ENCODE results near the gene PDE4D.

Gene PDE4D

DNA sequence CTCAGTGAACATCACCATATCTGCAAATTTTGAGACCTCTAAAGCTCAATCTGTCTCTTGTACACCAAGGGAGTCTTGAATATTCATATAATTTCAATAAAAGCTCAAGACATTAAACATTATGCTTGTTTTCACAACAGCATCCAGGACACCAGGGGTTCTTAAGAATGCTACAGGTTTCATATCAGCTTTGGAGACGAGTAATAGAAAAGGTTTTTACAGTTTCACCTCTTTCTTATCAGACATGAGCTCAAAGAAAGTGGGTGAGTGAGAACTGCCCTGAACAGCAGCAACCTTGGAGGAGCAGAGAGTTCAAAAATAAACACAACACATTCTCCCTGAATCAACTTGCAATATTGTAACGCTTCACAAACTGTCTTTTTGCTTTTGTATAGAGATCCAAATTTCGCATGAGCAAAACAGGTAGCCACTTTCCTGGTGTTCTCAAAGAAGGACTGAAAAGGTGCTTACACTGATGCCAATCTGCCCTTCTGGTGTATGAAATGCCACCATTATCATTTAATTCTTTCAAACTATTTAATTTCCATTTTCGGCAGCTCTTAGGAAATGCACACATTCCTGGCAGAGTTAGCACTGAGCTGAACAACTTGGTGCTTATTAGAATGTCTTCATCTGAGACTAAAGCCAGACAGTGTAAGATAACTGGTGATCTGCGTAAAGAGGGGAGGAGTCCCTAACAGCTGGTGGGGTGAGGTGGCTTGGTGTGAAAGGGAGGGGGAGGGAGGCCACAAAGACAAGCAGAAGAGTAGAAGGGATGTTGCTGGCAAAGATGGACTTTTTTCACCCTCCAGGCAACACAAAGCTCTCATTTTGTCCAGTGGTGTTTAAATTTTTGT lies 535.3 kb downstream of the PDE4D start:
- H3K27ac ChIP-seq (replicated peaks), result no peak overlapping the region

GRCh38 chr5:59357381-59357977 lies 536.0 kb downstream of the PDE4D start:
- no peaks in the 10 kb centered on the region for H3K27me3 ChIP-seq (ENCODE audit: insufficient read depth, poor library complexity, severe bottlenecking)
- H3K4me3 ChIP-seq (replicated peaks; ENCODE audit: insufficient read depth, low read length), result no peak overlapping the region
- peak overlapping the region; percentile 55 for H3K27ac ChIP-seq (replicated peaks)
- no peak for TF ChIP-seq POLR2AphosphoS5 (IDR thresholded peaks at IDR 0.05; ENCODE audit: low read depth)
- TF ChIP-seq, protein P1, sequence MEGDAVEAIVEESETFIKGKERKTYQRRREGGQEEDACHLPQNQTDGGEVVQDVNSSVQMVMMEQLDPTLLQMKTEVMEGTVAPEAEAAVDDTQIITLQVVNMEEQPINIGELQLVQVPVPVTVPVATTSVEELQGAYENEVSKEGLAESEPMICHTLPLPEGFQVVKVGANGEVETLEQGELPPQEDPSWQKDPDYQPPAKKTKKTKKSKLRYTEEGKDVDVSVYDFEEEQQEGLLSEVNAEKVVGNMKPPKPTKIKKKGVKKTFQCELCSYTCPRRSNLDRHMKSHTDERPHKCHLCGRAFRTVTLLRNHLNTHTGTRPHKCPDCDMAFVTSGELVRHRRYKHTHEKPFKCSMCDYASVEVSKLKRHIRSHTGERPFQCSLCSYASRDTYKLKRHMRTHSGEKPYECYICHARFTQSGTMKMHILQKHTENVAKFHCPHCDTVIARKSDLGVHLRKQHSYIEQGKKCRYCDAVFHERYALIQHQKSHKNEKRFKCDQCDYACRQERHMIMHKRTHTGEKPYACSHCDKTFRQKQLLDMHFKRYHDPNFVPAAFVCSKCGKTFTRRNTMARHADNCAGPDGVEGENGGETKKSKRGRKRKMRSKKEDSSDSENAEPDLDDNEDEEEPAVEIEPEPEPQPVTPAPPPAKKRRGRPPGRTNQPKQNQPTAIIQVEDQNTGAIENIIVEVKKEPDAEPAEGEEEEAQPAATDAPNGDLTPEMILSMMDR (IDR thresholded peaks at IDR 0.05; ENCODE audit: insufficient read depth, low read length), result no peak
- TF ChIP-seq, protein P2, sequence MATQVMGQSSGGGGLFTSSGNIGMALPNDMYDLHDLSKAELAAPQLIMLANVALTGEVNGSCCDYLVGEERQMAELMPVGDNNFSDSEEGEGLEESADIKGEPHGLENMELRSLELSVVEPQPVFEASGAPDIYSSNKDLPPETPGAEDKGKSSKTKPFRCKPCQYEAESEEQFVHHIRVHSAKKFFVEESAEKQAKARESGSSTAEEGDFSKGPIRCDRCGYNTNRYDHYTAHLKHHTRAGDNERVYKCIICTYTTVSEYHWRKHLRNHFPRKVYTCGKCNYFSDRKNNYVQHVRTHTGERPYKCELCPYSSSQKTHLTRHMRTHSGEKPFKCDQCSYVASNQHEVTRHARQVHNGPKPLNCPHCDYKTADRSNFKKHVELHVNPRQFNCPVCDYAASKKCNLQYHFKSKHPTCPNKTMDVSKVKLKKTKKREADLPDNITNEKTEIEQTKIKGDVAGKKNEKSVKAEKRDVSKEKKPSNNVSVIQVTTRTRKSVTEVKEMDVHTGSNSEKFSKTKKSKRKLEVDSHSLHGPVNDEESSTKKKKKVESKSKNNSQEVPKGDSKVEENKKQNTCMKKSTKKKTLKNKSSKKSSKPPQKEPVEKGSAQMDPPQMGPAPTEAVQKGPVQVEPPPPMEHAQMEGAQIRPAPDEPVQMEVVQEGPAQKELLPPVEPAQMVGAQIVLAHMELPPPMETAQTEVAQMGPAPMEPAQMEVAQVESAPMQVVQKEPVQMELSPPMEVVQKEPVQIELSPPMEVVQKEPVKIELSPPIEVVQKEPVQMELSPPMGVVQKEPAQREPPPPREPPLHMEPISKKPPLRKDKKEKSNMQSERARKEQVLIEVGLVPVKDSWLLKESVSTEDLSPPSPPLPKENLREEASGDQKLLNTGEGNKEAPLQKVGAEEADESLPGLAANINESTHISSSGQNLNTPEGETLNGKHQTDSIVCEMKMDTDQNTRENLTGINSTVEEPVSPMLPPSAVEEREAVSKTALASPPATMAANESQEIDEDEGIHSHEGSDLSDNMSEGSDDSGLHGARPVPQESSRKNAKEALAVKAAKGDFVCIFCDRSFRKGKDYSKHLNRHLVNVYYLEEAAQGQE (IDR thresholded peaks at IDR 0.05; ENCODE audit: insufficient replicate concordance, low read depth), result no peak
- no peak for TF ChIP-seq SPI1 (IDR thresholded peaks at IDR 0.05; ENCODE audit: borderline replicate concordance, low read depth)
- TF ChIP-seq GABPA (IDR thresholded peaks at IDR 0.05; ENCODE audit: low read depth), result no peak
- no peak for DNase-seq (ENCODE audit: low read depth in 1 of 2, low spot score in 1 of 2)

More for the DNA sequence above, 535.3 kb downstream of the PDE4D start:
- no peak for DNase-seq (ENCODE audit: low read depth in 1 of 2, low spot score in 1 of 2)
- Histone ChIP-seq H3K4me3 (replicated peaks; ENCODE audit: insufficient read depth, low read length) (no peak overlapping the region), H3K27me3 (ENCODE audit: insufficient read depth, poor library complexity, severe bottlenecking) (no peaks in the 10 kb centered on the region)
- TF ChIP-seq GABPA (IDR thresholded peaks at IDR 0.05; ENCODE audit: low read depth) (no peak), SPI1 (IDR thresholded peaks at IDR 0.05; ENCODE audit: borderline replicate concordance, low read depth) (no peak), POLR2AphosphoS5 (IDR thresholded peaks at IDR 0.05; ENCODE audit: low read depth) (no peak)
- TF ChIP-seq, protein P2 (IDR thresholded peaks at IDR 0.05; ENCODE audit: insufficient replicate concordance, low read depth), result no peak
- TF ChIP-seq, protein P1 (IDR thresholded peaks at IDR 0.05; ENCODE audit: insufficient read depth, low read length), result no peak

DNA sequence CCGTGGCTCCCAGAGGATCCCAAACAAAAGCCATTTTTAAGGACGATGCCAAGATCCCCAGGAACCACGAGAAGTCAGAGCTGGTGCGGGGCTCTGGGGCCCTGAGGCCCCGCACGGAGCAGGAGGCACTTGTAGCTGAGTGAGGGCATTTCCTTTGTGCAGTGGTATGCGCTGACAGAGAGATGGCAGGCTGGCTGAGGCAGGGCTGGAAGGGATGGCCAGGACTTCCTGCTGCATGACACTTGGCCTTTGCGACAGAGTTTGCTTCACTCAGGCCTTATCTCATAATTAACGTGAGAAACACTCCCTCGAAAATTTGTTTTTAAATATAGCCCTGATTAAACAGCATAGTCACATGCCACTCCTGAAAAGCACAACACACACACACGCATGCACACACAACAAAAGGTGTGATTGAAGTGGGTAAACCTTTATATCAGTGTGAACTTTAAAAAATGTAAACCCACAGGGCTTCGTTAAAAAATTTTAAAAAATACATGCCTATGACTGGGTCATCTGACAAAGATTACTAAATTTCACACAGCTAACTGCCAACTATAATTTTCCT lies 536.6 kb downstream of the PDE4D start:
- no peak overlapping the region for H3K4me3 ChIP-seq (replicated peaks; ENCODE audit: insufficient read depth, low read length)

More for the DNA sequence above, 536.6 kb downstream of the PDE4D start:
- Histone ChIP-seq H3K27me3 (ENCODE audit: insufficient read depth, poor library complexity, severe bottlenecking) (no peaks in the 10 kb centered on the region), H3K27ac (replicated peaks) (peak overlapping the region; percentile 55)
- peak in 1 of 2 experiments; percentile 54 for DNase-seq (ENCODE audit: low read depth in 1 of 2, low spot score in 1 of 2)
- TF ChIP-seq SPI1 (IDR thresholded peaks at IDR 0.05; ENCODE audit: borderline replicate concordance, low read depth), result no peak
- TF ChIP-seq, protein P2 (IDR thresholded peaks at IDR 0.05; ENCODE audit: insufficient replicate concordance, low read depth), result no peak
